WTC11 (cell line): Measurements from ENCODE around the gene REN.

Experiments used
- PRDM15 ChIP-seq: sonication (generic); formaldehyde crosslinking; IDR thresholded peaks from 2 replicates; pipeline ENCODE4 v1.8.0; 2022; ENCODE audit warnings: missing genetic modification reagents
- SP1 ChIP-seq: sonication (generic); formaldehyde crosslinking; conservative IDR thresholded peaks from 2 replicates; pipeline ENCODE4 v1.8.1; 2022; ENCODE audit warnings: missing genetic modification reagents
- TEAD4 ChIP-seq: sonication (generic); formaldehyde crosslinking; IDR thresholded peaks from 2 replicates; pipeline ENCODE4 v1.8.0; 2022; ENCODE audit warnings: mild to moderate bottlenecking, missing genetic modification reagents
- ZBTB43 ChIP-seq: sonication (generic); formaldehyde crosslinking; IDR thresholded peaks from 2 replicates; pipeline ENCODE4 v1.8.1; 2023; ENCODE audit warnings: mild to moderate bottlenecking, missing genetic modification reagents
- TF ChIP-seq, protein P1 (sequence below): fragments of 200-600 bp; IDR thresholded peaks from 2 replicates; pipeline ENCODE4 v1.8.0; 2022; ENCODE audit warnings: antibody characterized with exemption

- TF ChIP-seq TEAD4 (CRISPR knock-in tag): no peak
- no peak for TF ChIP-seq ZBTB43 (CRISPR knock-in tag)
- TF ChIP-seq SP1 (CRISPR knock-in tag): no peak
- TF ChIP-seq, protein P1, sequence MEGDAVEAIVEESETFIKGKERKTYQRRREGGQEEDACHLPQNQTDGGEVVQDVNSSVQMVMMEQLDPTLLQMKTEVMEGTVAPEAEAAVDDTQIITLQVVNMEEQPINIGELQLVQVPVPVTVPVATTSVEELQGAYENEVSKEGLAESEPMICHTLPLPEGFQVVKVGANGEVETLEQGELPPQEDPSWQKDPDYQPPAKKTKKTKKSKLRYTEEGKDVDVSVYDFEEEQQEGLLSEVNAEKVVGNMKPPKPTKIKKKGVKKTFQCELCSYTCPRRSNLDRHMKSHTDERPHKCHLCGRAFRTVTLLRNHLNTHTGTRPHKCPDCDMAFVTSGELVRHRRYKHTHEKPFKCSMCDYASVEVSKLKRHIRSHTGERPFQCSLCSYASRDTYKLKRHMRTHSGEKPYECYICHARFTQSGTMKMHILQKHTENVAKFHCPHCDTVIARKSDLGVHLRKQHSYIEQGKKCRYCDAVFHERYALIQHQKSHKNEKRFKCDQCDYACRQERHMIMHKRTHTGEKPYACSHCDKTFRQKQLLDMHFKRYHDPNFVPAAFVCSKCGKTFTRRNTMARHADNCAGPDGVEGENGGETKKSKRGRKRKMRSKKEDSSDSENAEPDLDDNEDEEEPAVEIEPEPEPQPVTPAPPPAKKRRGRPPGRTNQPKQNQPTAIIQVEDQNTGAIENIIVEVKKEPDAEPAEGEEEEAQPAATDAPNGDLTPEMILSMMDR: no peak
- TF ChIP-seq PRDM15 (CRISPR knock-in tag): no peak
Observed at GRCh38 chr1:204192589-204193352, 26.6 kb upstream of the REN start.
